IPS-11a (cell line): ENCODE results near the gene SLAMF9.

Source experiments
- H3K4me3 ChIP-seq: one replicate; pipeline ENCODE4 v1.5.1; 2013; ENCODE audit warnings: low read depth, low read length, control low read depth

Gene SLAMF9

DNA sequence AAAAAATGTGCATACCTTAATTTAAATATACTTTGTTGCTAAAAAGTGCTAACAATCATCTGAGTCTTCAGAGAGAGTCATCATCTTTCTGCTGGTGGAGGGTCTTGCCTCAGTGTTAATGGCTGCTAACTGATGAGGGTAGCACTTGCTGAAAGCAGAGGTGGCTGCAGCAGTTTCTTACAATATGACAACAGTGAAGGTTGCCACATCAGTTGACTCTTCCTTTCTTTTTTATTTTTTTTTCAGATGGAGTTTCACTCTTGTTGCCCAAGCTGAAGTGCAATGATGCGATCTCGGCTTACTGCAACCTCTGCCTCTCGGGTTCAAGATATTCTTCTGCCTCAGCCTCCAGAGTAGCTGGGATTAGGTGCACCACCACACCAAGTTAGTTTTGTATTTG, 51.5 kb downstream of the SLAMF9 start:
- no peak overlapping the region for H3K4me3 ChIP-seq
